Left lobe of liver (tissue), 2 donors: ENCODE measurements around the gene CHID1. TPM values are rescaled to one million over a fixed set of nuclear protein-coding genes. Genes with fewer than 3 reads are reported as not detected.

Source experiments
- ATAC-seq: fragments of 200-7000 bp; cut with Tn5 transposase; one replicate; pipeline ENCODE4 v1.9.1; 2020; ENCODE audit warnings: mild to moderate bottlenecking, moderate library complexity
- DNase-seq: peaks from one replicate; pipeline ENCODE4 v3.0.0-alpha.2; 2020; ENCODE audit warnings: low spot score
- total RNA-seq: library from RNA; stranded (reverse); gene quantifications from one replicate; pipeline ENCODE4 v1.2.1, GENCODE V29; 2021
- donor health status: DM: no; HTN: no; CAD: no; lungs with moderate emphysema.
- donor health status: DM: no; HTN: yes; CAD: no.

The CHID1 gene
- total RNA-seq, 1 donor from 2014 or later: 146 TPM

GRCh38 chr11:827146-827896, 83.3 kb downstream of the CHID1 start:
- DNase-seq (no peak), ATAC-seq (no peak)

- DNase-seq (no peak), ATAC-seq (no peak)
Measured at GRCh38 chr11:826836-827145, 83.8 kb downstream of the CHID1 start.

- ATAC-seq: no peak
- no peak for DNase-seq
Measured at GRCh38 chr11:826227-826621, 84.4 kb downstream of the CHID1 start.

- ATAC-seq: peak; percentile 4
- no peak for DNase-seq
Measured at GRCh38 chr11:825366-826226, 85.0 kb downstream of the CHID1 start.

- DNase-seq: no peak
- ATAC-seq: peak; percentile 2
Measured at GRCh38 chr11:824942-825341, 85.7 kb downstream of the CHID1 start.

- ATAC-seq (peak; percentile 1), DNase-seq (no peak)
Measured at GRCh38 chr11:824292-824880, 86.2 kb downstream of the CHID1 start.

- ATAC-seq: no peak
- DNase-seq: no peak
Measured at GRCh38 chr11:823441-824291, 86.9 kb downstream of the CHID1 start.

GRCh38 chr11:821512-822371, 88.9 kb downstream of the CHID1 start:
- DNase-seq: no peak

GRCh38 chr11:820655-821511, 89.7 kb downstream of the CHID1 start:
- DNase-seq (peak; percentile 98), ATAC-seq (peak; percentile 57)

More at GRCh38 chr11:821512-822371, 88.9 kb downstream of the CHID1 start:
- no peak for ATAC-seq

GRCh38 chr11:819943-820649, 90.5 kb downstream of the CHID1 start:
- DNase-seq (peak; percentile 98), ATAC-seq (peak; percentile 70)

GRCh38 chr11:819129-819931, 91.3 kb downstream of the CHID1 start:
- DNase-seq: peak; percentile 94
- peak; percentile 77 for ATAC-seq

GRCh38 chr11:818396-819128, 92.0 kb downstream of the CHID1 start, which contains the start of gene PNPLA2:
TSS of gene PNPLA2 (plus strand) at chr11:818914. CDS start at chr11:819719, 805 bp downstream.
- ATAC-seq (no peak), DNase-seq (no peak)

Other genes with a start within 250 kb of the CHID1 start
- gene DEAF1, start 215.6 kb downstream of the CHID1 start, total RNA-seq: 14.8 TPM
- 16.8 TPM for gene TMEM80, start 215.0 kb downstream of the CHID1 start, total RNA-seq
- 190 TPM for gene EPS8L2, start 204.6 kb downstream of the CHID1 start, total RNA-seq
- gene TALDO1, start 163.3 kb downstream of the CHID1 start, total RNA-seq: 147 TPM
- gene GATD1, start 133.3 kb downstream of the CHID1 start, total RNA-seq: 31.7 TPM
- 0.43 TPM for gene CEND1, start 120.7 kb downstream of the CHID1 start, total RNA-seq
- gene SLC25A22, start 112.5 kb downstream of the CHID1 start, total RNA-seq: 51.4 TPM
- 14.9 TPM for gene PIDD1, start 105.6 kb downstream of the CHID1 start, total RNA-seq
- 511 TPM for gene RPLP2, start 100.8 kb downstream of the CHID1 start, total RNA-seq
- gene PNPLA2, start 91.9 kb downstream of the CHID1 start, total RNA-seq: 107 TPM
- gene CRACR2B, start 82.9 kb downstream of the CHID1 start, total RNA-seq: 3.5 TPM
- gene CD151, start 77.9 kb downstream of the CHID1 start, total RNA-seq: 120 TPM
- gene POLR2L, start 68.3 kb downstream of the CHID1 start, total RNA-seq: 81.5 TPM
- gene TSPAN4, start 68.0 kb downstream of the CHID1 start, total RNA-seq: 17.1 TPM
- 53.7 TPM for gene AP2A2, start 15.1 kb upstream of the CHID1 start, total RNA-seq
- 1.0 TPM for gene MUC6, start 125.9 kb upstream of the CHID1 start, total RNA-seq
- gene MUC2, start 164.1 kb upstream of the CHID1 start, total RNA-seq: 0.38 TPM
- gene MUC5AC, start 247.1 kb upstream of the CHID1 start, total RNA-seq: 0.03 TPM